Skeletal muscle tissue (tissue), 4 donors: ENCODE data around the gene MZT2A. TPM values are rescaled to one million over a fixed set of nuclear protein-coding genes. Genes with fewer than 3 reads are reported as not detected.
"Not testable (repeated sequence)": the region's sequence is repeated elsewhere in the genome, so short reads cannot be mapped to it uniquely, and the experiment has no call there.

Experiments
- H3K27ac ChIP-seq: one replicate; pipeline ENCODE4 v1.7.0; 2013; ENCODE audit warnings: mild to moderate bottlenecking, low read depth, low read length, inconsistent platforms
- H3K27me3 ChIP-seq, 3 donors: one replicate each; pipeline ENCODE4 v1.7.0; 2013; ENCODE audit warnings: low read length in 3 of 3; ENCODE audit not compliant: control insufficient read depth in 3 of 3, insufficient read depth in 3 of 3
- H3K36me3 ChIP-seq, 3 donors: one replicate each; pipeline ENCODE4 v1.7.0; 2013; ENCODE audit warnings: low read length in 3 of 3; ENCODE audit not compliant: control insufficient read depth in 3 of 3, insufficient read depth in 3 of 3
- H3K4me1 ChIP-seq, 3 donors: one replicate each; pipeline ENCODE4 v1.7.0; 2013; ENCODE audit warnings: low read length in 3 of 3, mild to moderate bottlenecking in 3 of 3; ENCODE audit not compliant: control insufficient read depth in 3 of 3, insufficient read depth in 3 of 3
- H3K4me3 ChIP-seq, 3 donors: one replicate each; pipeline ENCODE4 v1.7.0; 2013; ENCODE audit warnings: low read length in 3 of 3
- H3K9ac ChIP-seq, 3 donors: one replicate each; pipeline ENCODE4 v1.7.0; 2013; ENCODE audit warnings: low read length in 3 of 3, mild to moderate bottlenecking in 3 of 3, moderate library complexity in 2 of 3, low read depth in 1 of 3
- H3K9me3 ChIP-seq, 3 donors: one replicate each; pipeline ENCODE4 v1.7.0; 2013; ENCODE audit warnings: low read length in 3 of 3; ENCODE audit not compliant: control insufficient read depth in 3 of 3
- total RNA-seq: library from RNA; depleted of rRNA; stranded (reverse); fragments of >200 nt; gene quantifications from one replicate; pipeline ENCODE4 v1.2.3, GENCODE V29; 2014
- donor health status: Osteomylitis.

The MZT2A gene
- total RNA-seq, 1 donor from 2014 or later: 27.7 TPM

- not testable (repeated sequence) for H3K36me3 ChIP-seq, H3K4me3 ChIP-seq, H3K27ac ChIP-seq, H3K9ac ChIP-seq, H3K4me1 ChIP-seq, H3K9me3 ChIP-seq, H3K27me3 ChIP-seq
Observed at GRCh38 chr2:131531547-131532185, 39.5 kb upstream of the MZT2A start.

GRCh38 chr2:131530626-131531344, 38.6 kb upstream of the MZT2A start:
- H3K9me3 ChIP-seq, H3K36me3 ChIP-seq, H3K27me3 ChIP-seq, H3K4me1 ChIP-seq, H3K27ac ChIP-seq, H3K4me3 ChIP-seq, H3K9ac ChIP-seq: not testable (repeated sequence)

- not testable (repeated sequence) for H3K9ac ChIP-seq, H3K27me3 ChIP-seq, H3K36me3 ChIP-seq, H3K4me3 ChIP-seq, H3K4me1 ChIP-seq, H3K9me3 ChIP-seq, H3K27ac ChIP-seq
Observed at GRCh38 chr2:131529864-131530445, 37.8 kb upstream of the MZT2A start.

- not testable (repeated sequence) for H3K4me1 ChIP-seq, H3K36me3 ChIP-seq, H3K9me3 ChIP-seq, H3K4me3 ChIP-seq, H3K27ac ChIP-seq, H3K9ac ChIP-seq, H3K27me3 ChIP-seq
Observed at GRCh38 chr2:131528981-131529863, 37.0 kb upstream of the MZT2A start.

GRCh38 chr2:131527131-131528001, 35.2 kb upstream of the MZT2A start, which contains the start of gene CCDC74A:
TSS of gene CCDC74A (plus strand) at chr2:131527888. CDS start at chr2:131527971, 83 bp downstream.
- not testable (repeated sequence) for H3K4me1 ChIP-seq, H3K27ac ChIP-seq, H3K9me3 ChIP-seq, H3K27me3 ChIP-seq, H3K9ac ChIP-seq, H3K4me3 ChIP-seq, H3K36me3 ChIP-seq

GRCh38 chr2:131525256-131525655, 33.1 kb upstream of the MZT2A start:
- H3K36me3 ChIP-seq, H3K4me3 ChIP-seq, H3K27ac ChIP-seq, H3K9ac ChIP-seq, H3K9me3 ChIP-seq, H3K4me1 ChIP-seq, H3K27me3 ChIP-seq: not testable (repeated sequence)

- H3K36me3 ChIP-seq: peaks cover 9 to 17% (median 14%) of the 10 kb centered on the region in 3 donors
- peaks cover 4 to 10% (median 8%) of the 10 kb centered on the region in 3 donors for H3K4me1 ChIP-seq
- no peak overlapping the region for H3K9ac ChIP-seq
- no peaks in the 10 kb centered on the region for H3K27me3 ChIP-seq
- no peak overlapping the region for H3K4me3 ChIP-seq
- no peak overlapping the region for H3K27ac ChIP-seq
- H3K9me3 ChIP-seq: no peaks in the 10 kb centered on the region
Observed at GRCh38 chr2:131521961-131522781, 30.0 kb upstream of the MZT2A start.

GRCh38 chr2:131521524-131521923, 29.3 kb upstream of the MZT2A start:
- H3K4me1 ChIP-seq, H3K9ac ChIP-seq, H3K27ac ChIP-seq, H3K9me3 ChIP-seq, H3K27me3 ChIP-seq, H3K4me3 ChIP-seq: not testable (repeated sequence)
- peaks cover 9 to 17% (median 14%) of the 10 kb centered on the region in 3 donors for H3K36me3 ChIP-seq

- Histone ChIP-seq H3K4me1 (peaks cover 4 to 10% (median 8%) of the 10 kb centered on the region in 3 donors), H3K9me3 (no peaks in the 10 kb centered on the region), H3K4me3 (no peak overlapping the region), H3K27ac (no peak overlapping the region), H3K36me3 (peaks cover 9 to 20% (median 14%) of the 10 kb centered on the region in 3 donors), H3K27me3 (no peaks in the 10 kb centered on the region), H3K9ac (no peak overlapping the region)
Observed at GRCh38 chr2:131520526-131520925, 28.3 kb upstream of the MZT2A start.
